Breast epithelium (tissue), 3 donors: ENCODE measurements around the gene SLC16A8.

Experiments used
- CTCF ChIP-seq, 3 donors: fragments of 450-650 bp; IDR thresholded peaks; one replicate each; pipeline ENCODE4 v1.5.1; 2016 to 2017; ENCODE audit warnings: antibody characterized with exemption in 3 of 3, mild to moderate bottlenecking in 3 of 3, moderate library complexity in 3 of 3
- POLR2AphosphoS5 ChIP-seq, 3 donors: sonication (generic); formaldehyde crosslinking; IDR thresholded peaks; one replicate each; pipeline ENCODE4 v1.6.1; 2017; ENCODE audit warnings: antibody characterized with exemption in 3 of 3

- TF ChIP-seq CTCF (IDR thresholded peaks at IDR 0.05) (no peak), POLR2AphosphoS5 (IDR thresholded peaks at IDR 0.05) (no peak)
Observed at GRCh38 chr22:38033522-38034277, 50.3 kb downstream of the SLC16A8 start.
